GM23338 (cell line): ENCODE measurements around the gene RBM48. TPM values are rescaled to one million over a fixed set of nuclear protein-coding genes. Genes with fewer than 3 reads are reported as not detected.

Experiments
- ATAC-seq: fragments of 200-7000 bp; cut with Tn5 transposase; 3 replicates; pipeline ENCODE4 v1.9.1; 2020
- DNase-seq: peaks from one replicate; pipeline ENCODE4 v3.0.0-alpha.2; 2015; ENCODE audit warnings: low spot score
- H2AFZ ChIP-seq: fragments of 200-600 bp; sonication (generic); 2 replicates; pipeline ENCODE4 v1.8.0; 2016; ENCODE audit warnings: antibody characterized with exemption, mild to moderate bottlenecking, moderate library complexity
- H3F3A ChIP-seq: fragments of 200-600 bp; sonication (generic); replicated peaks from 2 replicates; pipeline ENCODE4 v1.8.0; 2017; ENCODE audit warnings: antibody characterized with exemption, mixed run types, low read depth
- H3K27ac ChIP-seq: fragments of 200-600 bp; sonication (generic); 2 replicates; pipeline ENCODE4 v1.6.1; 2016; ENCODE audit warnings: low read depth
- H3K27me3 ChIP-seq: fragments of 200-600 bp; sonication (generic); 2 replicates; pipeline ENCODE4 v1.8.0; 2016; ENCODE audit warnings: mild to moderate bottlenecking, mixed run types, moderate library complexity; ENCODE audit not compliant: insufficient read depth
- H3K36me3 ChIP-seq: fragments of 200-600 bp; sonication (generic); 2 replicates; pipeline ENCODE4 v1.8.0; 2016; ENCODE audit warnings: mild to moderate bottlenecking; ENCODE audit not compliant: insufficient read depth
- H3K4me1 ChIP-seq: fragments of 200-600 bp; sonication (generic); 2 replicates; pipeline ENCODE4 v1.8.0; 2016; ENCODE audit warnings: mild to moderate bottlenecking, moderate library complexity; ENCODE audit not compliant: insufficient read depth
- H3K4me2 ChIP-seq: fragments of 200-600 bp; sonication (generic); 2 replicates; pipeline ENCODE4 v1.7.1; 2017; ENCODE audit warnings: mixed run types
- H3K4me3 ChIP-seq: fragments of 200-600 bp; sonication (generic); 2 replicates; pipeline ENCODE4 v1.6.1; 2016; ENCODE audit warnings: mixed run types
- H3K79me2 ChIP-seq: fragments of 200-600 bp; sonication (generic); replicated peaks from 2 replicates; pipeline ENCODE4 v1.8.0; 2017; ENCODE audit warnings: mild to moderate bottlenecking; ENCODE audit not compliant: insufficient read depth
- H3K9me2 ChIP-seq: fragments of 200-600 bp; sonication (generic); 2 replicates; pipeline ENCODE4 v1.8.0; 2017; ENCODE audit not compliant: insufficient read depth
- H4K20me1 ChIP-seq: fragments of 200-600 bp; sonication (generic); replicated peaks from 2 replicates; pipeline ENCODE4 v1.8.0; 2017; ENCODE audit warnings: mild to moderate bottlenecking; ENCODE audit not compliant: insufficient read depth
- H3K27ac Mint-ChIP-seq: 2 replicates; pipeline ENCODE4 v1.8.0; 2020; ENCODE audit warnings: inconsistent platforms, mild to moderate bottlenecking, moderate library complexity, mixed read lengths
- H3K27me3 Mint-ChIP-seq: 3 replicates; pipeline ENCODE4 v1.8.0; 2022; ENCODE audit warnings: low read depth, mild to moderate bottlenecking, moderate library complexity, mixed read lengths, inconsistent platforms; ENCODE audit not compliant: insufficient read depth, poor library complexity
- H3K36me3 Mint-ChIP-seq: 3 replicates; pipeline ENCODE4 v1.8.0; 2021; ENCODE audit warnings: low read depth, mild to moderate bottlenecking, inconsistent platforms, moderate library complexity, mixed read lengths
- H3K4me1 Mint-ChIP-seq: 3 replicates; pipeline ENCODE4 v1.8.0; 2020; ENCODE audit warnings: mild to moderate bottlenecking, inconsistent platforms, mixed read lengths
- H3K4me3 Mint-ChIP-seq: 3 replicates; pipeline ENCODE4 v1.8.0; 2021; ENCODE audit warnings: moderate library complexity, mild to moderate bottlenecking, inconsistent platforms, mixed read lengths
- H3K9me3 Mint-ChIP-seq: 3 replicates; pipeline ENCODE4 v1.8.0; 2020; ENCODE audit warnings: moderate library complexity, mild to moderate bottlenecking, inconsistent platforms, mixed read lengths
- EZH2 ChIP-seq: fragments of 200-600 bp; sonication (generic); IDR thresholded peaks from one replicate; pipeline ENCODE4 v1.8.0; 2017; ENCODE audit warnings: antibody characterized with exemption, mild to moderate bottlenecking, low read depth; ENCODE audit not compliant: unreplicated experiment
- EZH2phosphoT487 ChIP-seq: fragments of 200-600 bp; sonication (generic); IDR thresholded peaks from one replicate; pipeline ENCODE4 v1.8.1; 2018; ENCODE audit warnings: antibody characterized with exemption; ENCODE audit not compliant: unreplicated experiment
- JUNB ChIP-seq: IDR thresholded peaks from one replicate; pipeline ENCODE4 v1.6.1; 2016; ENCODE audit warnings: antibody characterized with exemption; ENCODE audit not compliant: unreplicated experiment
- NANOG ChIP-seq: IDR thresholded peaks from 2 replicates; pipeline ENCODE4 v1.6.1; 2016; ENCODE audit warnings: antibody characterized with exemption, borderline replicate concordance
- POLR2AphosphoS5 ChIP-seq: IDR thresholded peaks from 2 replicates; pipeline ENCODE4 v1.6.1; 2016; ENCODE audit warnings: antibody characterized with exemption, low read depth
- STAT1 ChIP-seq: IDR thresholded peaks from one replicate; pipeline ENCODE4 v1.6.1; 2016; ENCODE audit warnings: antibody characterized with exemption; ENCODE audit not compliant: unreplicated experiment
- ZNF114 ChIP-seq: fragments of 250-450 bp; sonication (Bioruptor Pico); IDR thresholded peaks from 2 replicates; pipeline ENCODE4 v1.5.0; 2020; ENCODE audit warnings: mild to moderate bottlenecking, moderate library complexity
- ZNF331 ChIP-seq: fragments of 250-450 bp; sonication (Bioruptor Pico); IDR thresholded peaks from 2 replicates; pipeline ENCODE4 v1.5.0; 2020; ENCODE audit warnings: low read depth, mild to moderate bottlenecking, moderate library complexity
- polyA plus RNA-seq: library from polyadenylated mRNA; unstranded; fragments of >200 nt; fragmentation: Nextera tagmentation; extraction: Ambion mirVana; gene quantifications from 2 replicates; pipeline ENCODE4 v1.2.1, GENCODE V29; 2016
- total RNA-seq: library from RNA; depleted of rRNA; stranded (reverse); fragments of >200 nt; shearing (Covaris generic); gene quantifications from 2 replicates; pipeline ENCODE4 v1.2.3, GENCODE V29; 2014
- TF ChIP-seq, protein P1 (sequence below), 2 experiments: fragments of 200-600 bp in 1 of 2; sonication (generic) in 1 of 2; conservative IDR thresholded peaks; 2 replicates each; pipeline versions ENCODE4 v1.5.1 to v1.6.1; 2016 to 2017; ENCODE audit warnings: antibody characterized with exemption in 2 of 2, low read depth in 2 of 2, mild to moderate bottlenecking in 2 of 2, moderate library complexity in 1 of 2
- TF ChIP-seq, protein P2 (sequence below): IDR thresholded peaks from 2 replicates; pipeline ENCODE4 v1.6.1; 2016; ENCODE audit warnings: antibody characterized with exemption
- TF ChIP-seq, protein P3 (sequence below): IDR thresholded peaks from one replicate; pipeline ENCODE4 v1.6.1; 2018; ENCODE audit warnings: antibody characterized with exemption; ENCODE audit not compliant: unreplicated experiment

Gene RBM48
- total and polyA plus RNA-seq, 2 experiments from 2014 or later: 8.8 to 11.1 TPM

DNA sequence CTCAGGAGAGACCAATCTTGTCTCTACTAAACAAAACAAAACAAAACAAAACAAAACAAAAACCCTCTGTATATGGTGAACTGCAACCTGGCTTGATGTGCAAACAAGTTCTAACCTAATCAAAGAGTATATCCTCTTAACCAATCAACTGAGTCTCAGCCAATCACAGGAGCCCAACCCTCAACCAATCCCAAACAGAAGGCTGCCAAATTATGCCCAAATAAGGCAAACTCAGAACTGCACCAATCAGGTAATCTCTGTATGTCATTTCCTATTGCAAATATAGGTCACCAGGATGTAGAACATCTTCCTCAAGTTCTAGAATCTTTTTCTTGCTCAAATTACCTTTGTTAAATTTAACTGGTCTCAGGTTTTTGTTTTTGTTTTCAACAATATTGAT lies 56.4 kb downstream of the RBM48 start (continued):
- TF ChIP-seq ZNF331 (CRISPR knock-in tag): no peak
- TF ChIP-seq, protein P1, sequence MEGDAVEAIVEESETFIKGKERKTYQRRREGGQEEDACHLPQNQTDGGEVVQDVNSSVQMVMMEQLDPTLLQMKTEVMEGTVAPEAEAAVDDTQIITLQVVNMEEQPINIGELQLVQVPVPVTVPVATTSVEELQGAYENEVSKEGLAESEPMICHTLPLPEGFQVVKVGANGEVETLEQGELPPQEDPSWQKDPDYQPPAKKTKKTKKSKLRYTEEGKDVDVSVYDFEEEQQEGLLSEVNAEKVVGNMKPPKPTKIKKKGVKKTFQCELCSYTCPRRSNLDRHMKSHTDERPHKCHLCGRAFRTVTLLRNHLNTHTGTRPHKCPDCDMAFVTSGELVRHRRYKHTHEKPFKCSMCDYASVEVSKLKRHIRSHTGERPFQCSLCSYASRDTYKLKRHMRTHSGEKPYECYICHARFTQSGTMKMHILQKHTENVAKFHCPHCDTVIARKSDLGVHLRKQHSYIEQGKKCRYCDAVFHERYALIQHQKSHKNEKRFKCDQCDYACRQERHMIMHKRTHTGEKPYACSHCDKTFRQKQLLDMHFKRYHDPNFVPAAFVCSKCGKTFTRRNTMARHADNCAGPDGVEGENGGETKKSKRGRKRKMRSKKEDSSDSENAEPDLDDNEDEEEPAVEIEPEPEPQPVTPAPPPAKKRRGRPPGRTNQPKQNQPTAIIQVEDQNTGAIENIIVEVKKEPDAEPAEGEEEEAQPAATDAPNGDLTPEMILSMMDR (conservative IDR thresholded peaks at IDR 0.05; ENCODE audit: low read depth in 2 of 2): no peak
- no peak for TF ChIP-seq STAT1
- TF ChIP-seq NANOG: no peak
- TF ChIP-seq EZH2: no peak
- TF ChIP-seq, protein P2, sequence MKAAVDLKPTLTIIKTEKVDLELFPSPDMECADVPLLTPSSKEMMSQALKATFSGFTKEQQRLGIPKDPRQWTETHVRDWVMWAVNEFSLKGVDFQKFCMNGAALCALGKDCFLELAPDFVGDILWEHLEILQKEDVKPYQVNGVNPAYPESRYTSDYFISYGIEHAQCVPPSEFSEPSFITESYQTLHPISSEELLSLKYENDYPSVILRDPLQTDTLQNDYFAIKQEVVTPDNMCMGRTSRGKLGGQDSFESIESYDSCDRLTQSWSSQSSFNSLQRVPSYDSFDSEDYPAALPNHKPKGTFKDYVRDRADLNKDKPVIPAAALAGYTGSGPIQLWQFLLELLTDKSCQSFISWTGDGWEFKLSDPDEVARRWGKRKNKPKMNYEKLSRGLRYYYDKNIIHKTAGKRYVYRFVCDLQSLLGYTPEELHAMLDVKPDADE: no peak
- no peak for TF ChIP-seq POLR2AphosphoS5
- TF ChIP-seq EZH2phosphoT487: no peak

DNA sequence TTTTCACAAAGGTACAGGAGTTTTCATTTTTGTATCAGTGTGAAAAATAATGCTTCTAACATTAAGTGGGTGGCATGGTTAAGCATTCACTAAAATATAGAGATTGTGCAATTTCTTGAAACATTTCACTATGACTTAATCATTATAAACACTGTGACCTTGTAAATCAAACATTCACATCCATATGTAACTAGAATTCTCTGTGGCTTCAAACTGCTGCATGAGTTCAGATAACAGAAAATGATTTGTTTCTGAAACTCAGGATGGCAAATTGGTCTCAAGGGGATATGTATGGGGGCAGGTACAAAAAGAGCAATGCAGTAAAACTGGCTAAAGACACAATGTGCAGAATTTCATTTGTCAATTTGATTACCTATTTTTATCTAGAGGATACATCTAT lies 57.8 kb downstream of the RBM48 start:
- H3F3A ChIP-seq: no peaks in the 10 kb centered on the region; the same call in 1 of the 2 replicates
- peaks cover 27% of the 10 kb centered on the region for H4K20me1 ChIP-seq
- peaks cover 9% of the 10 kb centered on the region; the same call in 1 of the 2 replicates for H3K4me1 ChIP-seq
- H3K36me3 Mint-ChIP-seq: peaks cover 19% of the 10 kb centered on the region
- H3K4me2 ChIP-seq: no peak overlapping the region
- H3K27me3 Mint-ChIP-seq: peaks cover 8% of the 10 kb centered on the region
- no peaks in the 10 kb centered on the region; the same call in 2 of the 3 replicates for H3K9me3 Mint-ChIP-seq
- H3K27me3 ChIP-seq: peaks cover 10% of the 10 kb centered on the region
- no peak overlapping the region for H3K4me3 ChIP-seq
- H3K36me3 ChIP-seq: no peaks in the 10 kb centered on the region
- ATAC-seq (no peak), DNase-seq (no peak)
- H2AFZ ChIP-seq: no peak overlapping the region
- peaks cover 13% of the 10 kb centered on the region for H3K4me1 Mint-ChIP-seq
- peaks cover 84% of the 10 kb centered on the region for H3K79me2 ChIP-seq
- H3K27ac Mint-ChIP-seq: no peak overlapping the region
- no peak for TF ChIP-seq ZNF331 (CRISPR knock-in tag)
- TF ChIP-seq, protein P1 (conservative IDR thresholded peaks at IDR 0.05; ENCODE audit: low read depth in 2 of 2): no peak
- TF ChIP-seq, protein P3, sequence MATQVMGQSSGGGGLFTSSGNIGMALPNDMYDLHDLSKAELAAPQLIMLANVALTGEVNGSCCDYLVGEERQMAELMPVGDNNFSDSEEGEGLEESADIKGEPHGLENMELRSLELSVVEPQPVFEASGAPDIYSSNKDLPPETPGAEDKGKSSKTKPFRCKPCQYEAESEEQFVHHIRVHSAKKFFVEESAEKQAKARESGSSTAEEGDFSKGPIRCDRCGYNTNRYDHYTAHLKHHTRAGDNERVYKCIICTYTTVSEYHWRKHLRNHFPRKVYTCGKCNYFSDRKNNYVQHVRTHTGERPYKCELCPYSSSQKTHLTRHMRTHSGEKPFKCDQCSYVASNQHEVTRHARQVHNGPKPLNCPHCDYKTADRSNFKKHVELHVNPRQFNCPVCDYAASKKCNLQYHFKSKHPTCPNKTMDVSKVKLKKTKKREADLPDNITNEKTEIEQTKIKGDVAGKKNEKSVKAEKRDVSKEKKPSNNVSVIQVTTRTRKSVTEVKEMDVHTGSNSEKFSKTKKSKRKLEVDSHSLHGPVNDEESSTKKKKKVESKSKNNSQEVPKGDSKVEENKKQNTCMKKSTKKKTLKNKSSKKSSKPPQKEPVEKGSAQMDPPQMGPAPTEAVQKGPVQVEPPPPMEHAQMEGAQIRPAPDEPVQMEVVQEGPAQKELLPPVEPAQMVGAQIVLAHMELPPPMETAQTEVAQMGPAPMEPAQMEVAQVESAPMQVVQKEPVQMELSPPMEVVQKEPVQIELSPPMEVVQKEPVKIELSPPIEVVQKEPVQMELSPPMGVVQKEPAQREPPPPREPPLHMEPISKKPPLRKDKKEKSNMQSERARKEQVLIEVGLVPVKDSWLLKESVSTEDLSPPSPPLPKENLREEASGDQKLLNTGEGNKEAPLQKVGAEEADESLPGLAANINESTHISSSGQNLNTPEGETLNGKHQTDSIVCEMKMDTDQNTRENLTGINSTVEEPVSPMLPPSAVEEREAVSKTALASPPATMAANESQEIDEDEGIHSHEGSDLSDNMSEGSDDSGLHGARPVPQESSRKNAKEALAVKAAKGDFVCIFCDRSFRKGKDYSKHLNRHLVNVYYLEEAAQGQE: no peak
- no peak for TF ChIP-seq EZH2
- TF ChIP-seq ZNF114 (CRISPR knock-in tag): no peak
- TF ChIP-seq, protein P2: no peak
- TF ChIP-seq POLR2AphosphoS5: no peak
- TF ChIP-seq EZH2phosphoT487: no peak
- TF ChIP-seq JUNB: no peak
- no peak for TF ChIP-seq NANOG
- TF ChIP-seq STAT1: no peak
- H3K4me3 Mint-ChIP-seq: no peak overlapping the region
- H3K27ac ChIP-seq: peak overlapping the region; percentile 22; the same call in 1 of the 2 replicates
- no peaks in the 10 kb centered on the region for H3K9me2 ChIP-seq
